H1 (cell line): ENCODE results near the gene C6orf136. TPM values are rescaled to one million over a fixed set of nuclear protein-coding genes. Genes with fewer than 3 reads are reported as not detected.

Source experiments
- polyA plus RNA-seq, 7 experiments: library from polyadenylated mRNA; depleted of rRNA in 3 of 7; stranded (reverse) in 5 of 7; unstranded in 2 of 7; fragments of >200 nt in 5 of 7; fragments of 200-250 nt in 2 of 7; gene quantifications; 1 replicate in 5 of 7; 2 replicates in 1 of 7; 4 replicates in 1 of 7; pipeline versions ENCODE4 v1.2.1 to v1.2.3, GENCODE V29; 2011 to 2013; ENCODE audit warnings: missing spikeins in 2 of 7, mixed read lengths in 2 of 7
- total RNA-seq: library from RNA; stranded (reverse); fragmentation: NEBNext Ultra II Directional; extraction: Animal tissue kit (Norgen Biotek cat#: 25700); gene quantifications from 2 replicates; pipeline ENCODE4 v1.2.1, GENCODE V29; 2021

C6orf136 gene
- total and polyA plus RNA-seq, 2 of the 8 experiments (the other 6 are each of a cell fraction or from before 2014, with no cell fraction given), result 20.8 to 23.1 TPM

Other genes starting within 250 kb of the C6orf136 start
- 24.4 and 28.0 TPM in 2 replicates for gene HLA-E, start 157.6 kb upstream of the C6orf136 start, total RNA-seq
- gene HLA-E, start 157.6 kb upstream of the C6orf136 start, polyA plus RNA-seq (2011; rRNA removed), result 20.2 and 26.1 TPM in 2 replicates
- 67.8 and 75.4 TPM in 2 replicates for gene GNL1, start 90.6 kb upstream of the C6orf136 start, total RNA-seq
- 42.4 and 52.9 TPM in 2 replicates for gene GNL1, start 90.6 kb upstream of the C6orf136 start, polyA plus RNA-seq (2011; rRNA removed)
- gene PRR3, start 89.8 kb upstream of the C6orf136 start, total RNA-seq, result 10.5 and 11.6 TPM in 2 replicates
- 24.2 and 24.3 TPM in 2 replicates for gene PRR3, start 89.8 kb upstream of the C6orf136 start, polyA plus RNA-seq (2011; rRNA removed)
- 119 and 123 TPM in 2 replicates for gene ABCF1, start 75.7 kb upstream of the C6orf136 start, total RNA-seq
- 48.8 and 59.5 TPM in 2 replicates for gene ABCF1, start 75.7 kb upstream of the C6orf136 start, polyA plus RNA-seq (2011; rRNA removed)
- gene PPP1R10, start 29.9 kb upstream of the C6orf136 start, total RNA-seq, result 78.9 and 89.1 TPM in 2 replicates
- 23.9 and 25.3 TPM in 2 replicates for gene PPP1R10, start 29.9 kb upstream of the C6orf136 start, polyA plus RNA-seq (2011; rRNA removed)
- gene MRPS18B, start 29.3 kb upstream of the C6orf136 start, total RNA-seq, result 57.8 and 60.7 TPM in 2 replicates
- 75.8 and 83.3 TPM in 2 replicates for gene MRPS18B, start 29.3 kb upstream of the C6orf136 start, polyA plus RNA-seq (2011; rRNA removed)
- 14.6 and 15.9 TPM in 2 replicates for gene ATAT1, start 20.3 kb upstream of the C6orf136 start, total RNA-seq
- 14.4 and 18.3 TPM in 2 replicates for gene ATAT1, start 20.3 kb upstream of the C6orf136 start, polyA plus RNA-seq (2011; rRNA removed)
- 27.4 and 29.4 TPM in 2 replicates for gene DHX16, start 25.9 kb downstream of the C6orf136 start, total RNA-seq
- 44.4 and 53.8 TPM in 2 replicates for gene DHX16, start 25.9 kb downstream of the C6orf136 start, polyA plus RNA-seq (2011; rRNA removed)
- gene PPP1R18, start 39.5 kb downstream of the C6orf136 start, total RNA-seq, result 23.6 and 25.1 TPM in 2 replicates
- gene PPP1R18, start 39.5 kb downstream of the C6orf136 start, polyA plus RNA-seq (2011; rRNA removed), result 29.1 and 33.2 TPM in 2 replicates
- 27.3 and 28.0 TPM in 2 replicates for gene NRM, start 43.9 kb downstream of the C6orf136 start, total RNA-seq
- gene NRM, start 43.9 kb downstream of the C6orf136 start, polyA plus RNA-seq (2011; rRNA removed), result 50.4 and 55.4 TPM in 2 replicates
- 68.0 and 81.1 TPM in 2 replicates for gene MDC1, start 70.1 kb downstream of the C6orf136 start, total RNA-seq
- gene MDC1, start 70.1 kb downstream of the C6orf136 start, polyA plus RNA-seq (2011; rRNA removed), result 29.9 and 40.9 TPM in 2 replicates
- gene TUBB, start 73.2 kb downstream of the C6orf136 start, total RNA-seq, result 1,880 and 1,905 TPM in 2 replicates
- 2,449 and 3,022 TPM in 2 replicates for gene TUBB, start 73.2 kb downstream of the C6orf136 start, polyA plus RNA-seq (2011; rRNA removed)
- 85.4 and 87.5 TPM in 2 replicates for gene FLOT1, start 95.6 kb downstream of the C6orf136 start, total RNA-seq
- 88.1 and 103 TPM in 2 replicates for gene FLOT1, start 95.6 kb downstream of the C6orf136 start, polyA plus RNA-seq (2011; rRNA removed)
- gene IER3, start 97.4 kb downstream of the C6orf136 start, total RNA-seq, result 26.2 and 26.5 TPM in 2 replicates
- gene IER3, start 97.4 kb downstream of the C6orf136 start, polyA plus RNA-seq (2011; rRNA removed), result 11.9 and 13.4 TPM in 2 replicates
- 181 and 182 TPM in 2 replicates for gene DDR1, start 237.4 kb downstream of the C6orf136 start, total RNA-seq
- gene DDR1, start 237.4 kb downstream of the C6orf136 start, polyA plus RNA-seq (2011; rRNA removed), result 99.4 and 134 TPM in 2 replicates